Stimulated activated CD4-positive, alpha-beta T cell treated with anti-CD3 and anti-CD28 coated beads, Interleukin-2, amount 100 ng/mL, for 48 hours (primary cell): ENCODE data around the gene LMF1.

Experiments used
- DNase-seq, 2 donors: peaks; one replicate each; pipeline ENCODE4 v3.0.0-alpha.2; 2020

Gene LMF1

DNA sequence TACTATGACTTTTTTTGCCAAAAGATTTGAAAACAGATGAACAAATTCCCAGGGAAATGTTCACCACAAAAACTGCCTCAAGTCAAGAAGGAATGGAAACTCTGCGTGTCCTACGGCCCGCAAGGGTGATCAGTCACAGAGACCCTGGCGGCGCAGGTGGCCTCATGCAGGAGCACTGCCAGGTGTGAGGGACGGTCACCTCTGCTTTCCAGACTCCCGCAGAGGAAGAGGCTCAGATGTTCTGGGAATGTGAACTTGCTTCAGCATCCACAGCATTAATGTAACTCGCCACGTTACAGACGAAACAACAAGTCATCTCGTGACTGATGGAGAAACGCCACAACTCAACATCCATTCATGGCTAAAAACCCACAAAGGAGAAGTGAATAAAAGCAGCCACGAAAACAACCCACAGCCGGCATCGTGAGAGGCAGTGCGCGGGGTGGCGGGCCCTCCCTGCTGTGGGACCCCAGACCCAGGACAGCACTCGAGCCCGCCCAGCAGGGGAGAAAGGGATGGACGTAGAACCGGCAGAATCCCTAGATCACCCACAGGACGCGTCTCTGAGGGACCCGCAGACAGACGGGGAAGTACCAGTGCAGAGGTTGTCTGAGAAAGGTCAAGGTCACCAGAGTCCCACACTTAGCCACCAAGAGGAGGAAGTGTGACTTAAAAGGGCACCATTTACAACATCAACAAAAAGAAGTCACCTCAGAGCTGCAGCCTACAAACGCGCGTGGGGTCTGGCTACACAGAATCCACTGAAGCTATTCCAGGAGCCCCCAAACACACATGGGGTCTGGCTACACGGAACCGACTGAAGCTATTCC, 93.3 kb downstream of the LMF1 start:
- DNase-seq, result no peak

DNA sequence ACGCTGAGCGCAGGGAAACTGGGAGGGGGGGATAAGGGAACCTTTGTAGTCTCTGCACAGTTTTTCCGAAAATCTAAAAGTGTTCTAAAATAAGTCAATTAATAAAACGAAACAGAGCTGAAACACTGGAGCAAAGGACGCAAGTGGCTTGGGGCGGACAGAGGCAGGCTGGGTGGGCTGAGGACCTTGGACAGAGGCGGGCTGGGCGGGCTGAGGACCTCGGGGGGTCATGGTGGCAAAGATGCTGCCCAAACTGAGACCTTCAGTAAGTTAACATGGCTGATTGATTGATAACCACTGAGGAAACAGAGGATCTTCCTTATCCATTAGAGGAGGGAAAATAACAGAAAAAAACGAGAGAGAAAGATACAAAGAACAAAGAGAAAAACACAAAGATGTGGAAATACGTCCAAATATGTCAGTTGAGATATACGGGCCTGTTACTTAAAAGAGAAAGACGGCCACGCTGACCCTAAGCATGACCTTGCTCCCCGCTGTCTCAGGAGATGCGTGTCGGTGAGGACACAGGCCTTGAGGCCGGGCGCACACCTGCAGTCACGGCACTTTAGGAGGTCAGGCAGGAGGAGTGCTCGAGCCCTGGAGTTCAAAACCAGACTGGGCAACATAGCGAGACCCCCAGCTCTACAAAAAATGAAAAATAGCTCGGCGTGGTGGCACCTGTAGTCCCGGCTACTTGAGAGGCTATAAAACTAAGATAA, 94.1 kb downstream of the LMF1 start:
- DNase-seq, result no peak

DNA sequence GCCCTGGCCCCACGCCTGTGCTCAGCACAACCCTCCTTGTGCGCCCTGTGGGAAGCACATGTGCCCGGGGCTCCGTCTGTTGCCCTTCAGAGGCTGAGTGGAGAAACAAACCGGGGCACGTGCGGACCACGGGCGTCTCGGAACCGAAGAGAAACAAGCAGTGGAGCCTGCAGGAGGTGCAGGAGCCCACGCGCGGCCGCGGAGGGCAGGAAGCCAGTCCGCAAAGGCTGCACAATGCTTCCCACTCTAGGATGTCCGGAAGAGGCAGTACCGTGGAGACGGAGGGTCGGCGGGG, 94.8 kb downstream of the LMF1 start:
- DNase-seq, result no peak

DNA sequence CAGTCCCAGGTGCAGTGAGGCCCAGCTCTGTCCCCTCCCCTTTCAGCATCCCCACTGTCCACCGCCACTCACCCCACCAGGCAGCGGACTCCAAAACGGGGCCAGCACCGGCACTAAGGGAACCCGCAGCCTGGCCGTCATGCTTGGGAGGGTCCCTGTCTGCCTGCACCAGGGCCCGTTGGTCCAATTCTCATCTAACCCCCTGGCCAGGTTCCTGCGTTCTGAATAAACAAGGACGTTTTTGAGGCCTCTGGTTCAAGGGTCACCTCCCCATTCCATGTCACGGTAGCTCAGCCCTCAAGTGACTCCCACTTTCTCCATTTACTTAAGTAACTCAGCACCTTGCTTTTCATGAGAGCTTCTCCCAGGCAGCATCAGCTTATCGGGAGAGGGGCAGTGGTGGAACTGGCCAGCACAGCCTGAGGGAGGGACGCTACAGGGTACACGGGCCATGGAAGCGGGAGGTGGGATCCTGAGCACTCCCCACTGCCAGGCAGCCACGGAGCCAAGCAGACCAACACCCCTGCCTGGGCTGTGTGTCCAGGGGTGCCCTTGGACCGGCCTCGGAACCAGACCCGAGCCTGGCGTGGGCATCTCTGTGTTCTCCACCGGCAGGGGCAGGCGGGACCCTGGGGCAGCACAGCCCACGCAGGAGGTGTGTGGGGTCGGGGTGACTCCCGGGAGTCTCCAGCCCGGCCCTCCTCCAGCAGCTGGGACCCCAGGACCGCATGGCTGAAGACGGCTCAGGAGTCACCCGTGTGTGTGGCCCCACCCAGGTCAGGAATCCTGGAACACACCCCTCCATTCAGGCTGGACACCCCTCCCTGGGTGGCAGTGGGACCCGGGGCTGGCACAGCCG, 95.4 kb downstream of the LMF1 start:
- no peak for DNase-seq

DNA sequence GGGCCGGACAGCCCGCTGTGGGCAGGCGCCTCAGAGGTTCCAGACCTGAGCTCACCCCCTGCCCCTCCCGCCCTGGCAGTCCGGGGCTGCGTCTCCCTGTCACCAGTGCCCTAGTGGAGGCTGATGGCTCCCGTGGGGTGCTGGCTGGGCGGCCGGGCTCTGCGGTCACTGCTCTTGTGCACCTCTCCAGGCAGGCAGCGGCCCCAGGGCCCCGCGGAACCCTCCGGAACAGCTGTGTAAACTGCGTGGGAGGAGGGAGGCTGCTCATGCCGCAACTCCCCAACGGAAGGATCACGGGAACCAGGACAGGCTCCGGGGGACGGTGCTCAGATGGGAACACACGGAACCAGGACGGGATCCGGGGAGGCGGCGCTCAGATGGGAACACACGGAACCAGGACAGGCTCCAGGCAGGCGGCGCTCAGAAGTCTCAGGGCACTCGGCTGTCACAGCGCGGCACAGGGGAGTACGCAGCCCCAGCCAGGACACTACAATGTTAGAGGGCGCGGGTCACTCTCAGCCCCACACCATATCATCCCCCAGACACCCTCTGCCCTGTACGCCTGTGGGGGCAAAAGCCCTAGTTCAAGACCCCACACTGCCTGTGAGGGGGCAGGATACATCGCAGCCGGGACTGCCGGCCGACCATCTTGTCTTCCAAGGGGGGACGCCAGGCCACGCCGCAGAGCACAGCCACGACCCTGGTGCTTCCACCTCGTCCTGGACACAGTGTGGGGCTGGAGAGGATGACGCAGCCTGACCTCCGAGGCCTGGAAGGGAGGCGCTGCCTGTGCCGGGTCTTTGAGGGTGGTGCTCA, 96.2 kb downstream of the LMF1 start:
- DNase-seq, result no peak

DNA sequence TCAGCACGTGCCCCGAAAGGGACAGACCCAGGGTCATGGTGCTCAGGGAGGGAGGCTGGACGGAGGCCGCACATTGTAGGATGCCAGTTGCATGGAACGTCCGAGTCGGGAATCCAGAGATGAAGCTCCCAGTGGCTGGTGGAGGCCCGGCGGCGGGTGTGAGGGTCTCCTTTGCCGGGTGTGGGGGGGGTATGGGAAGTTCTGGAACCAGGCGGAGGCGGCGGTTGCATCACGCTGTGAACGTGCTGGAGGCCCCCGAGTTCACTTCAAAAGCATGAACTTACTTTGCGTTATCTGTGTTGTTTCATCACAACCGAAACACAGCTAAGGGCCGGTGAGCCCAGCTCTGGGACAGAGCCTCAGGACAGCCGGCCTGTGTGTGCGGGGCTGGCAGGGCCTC, 96.9 kb downstream of the LMF1 start:
- no peak for DNase-seq

DNA sequence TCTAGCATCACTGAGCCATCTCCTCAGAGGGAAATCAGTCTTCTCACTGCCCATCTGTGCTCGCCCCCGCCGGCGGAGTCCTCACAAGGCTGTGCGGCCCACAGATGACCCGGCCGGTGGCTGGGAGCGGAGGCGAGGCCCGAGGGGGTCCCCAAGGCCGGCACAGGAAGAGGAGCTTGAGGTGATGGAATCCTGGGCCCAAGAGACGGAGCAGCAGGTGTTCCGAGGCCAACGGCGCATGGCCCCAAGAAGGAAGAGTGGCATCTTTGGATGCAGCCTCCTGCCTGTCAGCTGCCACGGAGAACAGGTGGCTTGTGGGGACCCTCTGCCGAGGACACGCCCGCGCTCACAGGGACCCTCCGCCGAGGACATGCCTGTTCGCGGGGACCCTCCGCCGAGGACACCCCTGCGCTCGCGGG, 97.5 kb downstream of the LMF1 start:
- no peak for DNase-seq

DNA sequence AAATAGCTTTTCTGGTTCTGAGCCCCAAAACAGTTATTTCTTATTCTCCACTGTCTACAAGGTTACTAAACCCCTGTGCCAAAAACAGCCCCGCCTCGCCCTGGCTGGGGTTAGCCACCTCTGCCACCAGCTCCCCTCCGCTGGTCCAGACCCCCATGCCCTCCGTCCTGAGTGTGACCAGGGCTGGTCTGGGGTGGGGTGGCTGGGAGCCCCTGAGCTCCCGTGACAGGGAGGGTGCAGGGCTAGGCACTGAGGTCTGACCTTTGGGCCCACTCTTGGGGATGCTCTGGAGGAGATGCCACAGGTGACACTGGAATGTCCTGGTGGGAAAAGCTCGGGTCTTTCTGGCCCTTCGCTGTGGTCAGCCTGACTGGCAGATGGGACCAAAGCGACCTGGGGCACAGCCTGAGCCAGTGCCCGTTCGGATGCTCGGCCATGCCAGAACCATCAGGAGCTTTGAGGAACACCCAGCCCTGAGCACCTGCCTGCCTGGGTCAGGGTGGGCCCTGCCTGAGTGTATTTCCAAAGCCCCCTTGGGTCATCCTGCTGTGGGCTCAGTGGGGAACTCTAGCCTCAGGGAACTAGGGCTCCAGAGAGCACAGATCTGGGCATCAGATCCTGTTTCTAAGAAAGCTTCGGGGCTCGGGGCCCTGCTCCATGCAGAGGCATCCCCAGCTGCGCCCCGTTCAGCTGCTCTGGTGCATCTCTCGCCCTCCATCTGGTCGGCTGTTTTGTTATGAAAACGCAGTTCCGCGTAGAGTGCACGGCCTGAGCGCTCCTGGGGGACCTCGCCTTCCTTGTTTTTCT, 98.1 kb downstream of the LMF1 start:
- DNase-seq, result no peak

DNA sequence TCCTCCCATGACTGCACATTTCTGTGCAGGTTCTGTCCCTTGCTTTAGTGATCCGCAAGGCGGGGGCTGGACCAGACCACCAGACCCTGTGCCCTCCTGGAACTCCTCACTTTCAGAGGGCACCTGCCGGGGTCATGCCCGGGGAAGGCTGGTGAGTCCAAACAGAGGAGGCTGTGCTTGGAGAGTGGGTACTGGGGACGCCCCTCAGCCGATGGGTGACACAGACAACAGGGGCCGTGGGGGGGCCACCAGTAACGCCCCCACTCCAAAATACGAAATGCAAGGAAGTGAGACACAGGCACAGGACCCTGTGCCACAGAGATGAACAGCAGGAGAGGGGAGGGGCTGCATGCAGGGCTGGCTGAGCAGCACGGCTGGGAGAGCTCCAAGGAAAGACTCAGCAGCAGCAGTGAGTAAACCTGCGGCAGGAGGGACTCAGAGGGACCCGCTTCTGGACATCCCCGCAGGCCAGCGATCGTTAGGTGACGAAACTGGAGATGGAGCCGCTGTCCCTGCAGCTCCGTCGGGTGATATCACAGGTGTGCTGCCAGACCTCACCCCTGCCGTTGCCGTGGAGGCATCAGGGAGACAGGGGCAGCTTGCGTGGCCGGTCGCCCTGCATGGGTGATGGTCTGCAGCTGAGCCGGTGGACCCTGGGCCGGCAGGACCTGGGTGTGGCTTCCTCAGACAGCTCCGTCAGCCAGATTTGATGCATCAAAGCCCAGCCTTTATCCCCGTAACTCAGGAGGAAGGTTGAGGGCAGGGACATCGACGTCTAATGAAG, 99.0 kb downstream of the LMF1 start:
- no peak for DNase-seq

DNA sequence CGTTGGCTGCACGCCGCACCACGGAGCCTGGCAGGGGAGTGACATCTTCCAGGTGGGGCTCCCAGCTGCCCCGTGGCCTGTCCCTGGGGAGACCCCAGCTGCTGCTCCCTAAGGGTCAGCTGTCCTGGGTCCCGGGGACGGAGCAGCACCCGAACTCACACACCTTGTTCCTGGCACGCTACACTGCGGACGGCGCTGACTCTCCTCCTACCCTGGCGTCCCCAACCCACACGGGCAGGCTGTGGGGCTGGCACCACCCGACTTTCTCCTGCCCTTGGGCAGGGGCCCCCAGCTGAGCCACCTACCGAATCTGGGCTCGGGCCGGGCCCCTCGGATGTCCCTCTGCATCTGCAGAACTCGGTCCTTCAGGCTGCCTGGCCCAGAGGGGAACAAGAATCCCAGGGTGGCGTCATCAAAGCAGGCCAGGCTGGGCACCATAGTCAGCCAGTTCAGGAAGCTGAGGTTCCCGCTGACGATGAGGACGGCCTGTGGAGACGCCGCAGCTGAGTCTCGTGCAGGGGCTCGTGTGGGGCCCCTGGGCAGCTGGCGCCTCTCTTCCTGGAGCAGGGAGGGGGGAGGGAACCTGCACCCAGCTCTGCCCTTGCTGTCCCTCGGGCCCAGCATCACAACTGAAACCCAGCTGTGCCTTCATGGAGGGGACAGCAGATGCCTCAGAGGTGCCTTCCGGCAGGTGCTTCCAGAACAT, 99.8 kb downstream of the LMF1 start:
- no peak for DNase-seq

DNA sequence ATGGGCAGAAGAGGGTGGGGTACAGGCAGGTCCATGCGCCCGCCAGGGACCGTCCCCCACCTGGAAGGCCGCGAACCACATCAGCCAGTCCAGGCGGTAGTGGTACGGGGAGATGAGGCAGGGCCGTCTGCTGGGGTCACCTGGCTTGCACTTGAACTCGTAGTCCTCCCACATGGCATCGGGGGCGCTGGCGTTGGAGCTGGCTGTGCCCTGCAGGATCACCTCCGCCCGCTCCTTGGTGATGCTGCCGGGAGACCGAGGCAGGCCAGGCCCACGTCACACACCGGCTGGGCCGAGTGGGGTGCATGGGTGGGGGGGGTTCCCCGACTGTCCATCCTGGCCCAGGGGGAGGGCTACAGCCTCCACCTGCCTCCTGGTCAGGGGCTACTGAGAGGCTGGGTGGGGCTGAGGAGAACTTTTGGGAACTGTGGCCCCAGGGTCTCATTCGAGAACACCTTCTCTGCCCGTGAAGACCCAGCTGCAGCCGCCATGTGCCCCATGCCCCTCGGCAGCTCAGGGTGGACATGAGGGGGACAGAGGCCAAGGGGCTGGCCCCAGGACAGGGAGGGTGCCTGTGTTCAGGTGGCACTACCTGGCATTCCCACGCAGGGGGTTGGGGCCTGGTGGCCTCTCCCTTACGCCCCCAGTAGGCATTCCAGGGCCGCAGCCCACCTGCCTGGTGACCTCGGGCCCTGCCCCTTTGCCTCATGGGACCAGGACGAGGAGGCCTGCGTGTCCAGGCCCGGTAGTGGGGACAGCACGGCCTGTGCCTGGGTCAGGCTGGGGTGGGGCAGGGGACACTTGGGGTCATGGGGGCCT, 100.8 kb downstream of the LMF1 start:
- no peak for DNase-seq

DNA sequence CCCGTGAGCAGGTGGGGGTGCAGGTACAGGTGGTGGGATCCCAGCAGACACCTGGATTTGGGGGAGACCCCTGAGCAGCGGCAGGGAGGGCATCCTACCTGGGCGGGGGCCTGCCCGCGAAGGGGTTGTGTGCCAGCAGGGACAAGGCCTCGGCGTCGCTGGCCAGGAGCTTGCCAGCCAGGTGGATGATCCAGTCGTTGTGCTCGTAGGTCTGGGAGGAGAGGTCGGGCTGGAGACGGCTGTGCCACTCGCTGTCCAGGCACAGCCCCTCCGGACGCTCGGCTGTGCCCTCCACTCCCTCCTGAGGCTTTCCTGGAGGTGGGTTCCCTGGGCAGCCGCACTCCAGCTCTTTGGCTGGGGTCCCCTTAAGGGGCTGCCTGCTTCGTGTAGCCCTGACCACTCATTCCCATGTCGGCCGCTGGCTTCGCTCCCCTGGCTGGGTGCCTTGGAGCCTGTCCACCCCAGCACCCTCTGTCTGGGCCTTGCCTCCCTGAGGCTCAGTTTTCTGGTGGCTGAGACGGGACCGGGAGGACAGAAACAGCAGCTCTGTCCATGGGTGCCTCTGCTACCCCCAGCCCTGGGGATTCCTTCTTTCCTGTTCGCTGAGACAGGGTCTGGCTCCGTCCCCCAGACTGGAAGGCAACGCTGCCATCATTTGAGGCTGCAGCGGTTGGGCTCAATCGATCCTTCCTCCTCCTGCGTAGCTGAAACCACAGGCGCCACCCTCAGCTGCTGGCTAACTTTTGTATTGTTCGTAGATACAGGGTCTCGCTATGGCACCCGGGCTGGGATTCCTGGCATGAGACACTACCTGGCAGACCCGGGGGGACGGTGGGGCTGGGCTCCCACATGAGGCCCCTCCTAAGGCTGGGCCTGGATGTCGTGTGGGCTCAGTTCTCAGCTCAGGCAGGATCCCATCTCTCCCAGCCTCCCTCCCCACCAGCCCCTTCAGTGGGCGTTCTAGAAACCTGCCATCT, 101.7 kb downstream of the LMF1 start:
- DNase-seq, result no peak

DNA sequence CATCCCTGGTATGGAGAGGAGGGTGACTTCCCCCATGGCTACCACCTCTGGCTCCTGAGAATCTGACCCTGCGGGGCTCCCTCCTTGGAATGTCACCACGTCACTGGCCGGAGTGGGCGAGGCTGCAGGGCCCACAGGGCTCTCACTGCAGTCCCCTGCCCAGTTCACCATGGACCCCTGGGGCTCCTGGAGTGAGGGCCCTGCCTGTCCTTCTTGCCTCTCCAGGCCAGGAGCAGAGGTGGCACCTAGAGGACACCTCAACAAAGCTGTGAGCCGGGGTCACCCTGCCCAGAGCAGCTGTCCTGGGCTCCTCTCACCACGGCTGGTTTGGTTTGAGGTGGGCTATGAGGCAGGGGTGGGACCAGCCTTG, 102.4 kb downstream of the LMF1 start:
- no peak for DNase-seq

DNA sequence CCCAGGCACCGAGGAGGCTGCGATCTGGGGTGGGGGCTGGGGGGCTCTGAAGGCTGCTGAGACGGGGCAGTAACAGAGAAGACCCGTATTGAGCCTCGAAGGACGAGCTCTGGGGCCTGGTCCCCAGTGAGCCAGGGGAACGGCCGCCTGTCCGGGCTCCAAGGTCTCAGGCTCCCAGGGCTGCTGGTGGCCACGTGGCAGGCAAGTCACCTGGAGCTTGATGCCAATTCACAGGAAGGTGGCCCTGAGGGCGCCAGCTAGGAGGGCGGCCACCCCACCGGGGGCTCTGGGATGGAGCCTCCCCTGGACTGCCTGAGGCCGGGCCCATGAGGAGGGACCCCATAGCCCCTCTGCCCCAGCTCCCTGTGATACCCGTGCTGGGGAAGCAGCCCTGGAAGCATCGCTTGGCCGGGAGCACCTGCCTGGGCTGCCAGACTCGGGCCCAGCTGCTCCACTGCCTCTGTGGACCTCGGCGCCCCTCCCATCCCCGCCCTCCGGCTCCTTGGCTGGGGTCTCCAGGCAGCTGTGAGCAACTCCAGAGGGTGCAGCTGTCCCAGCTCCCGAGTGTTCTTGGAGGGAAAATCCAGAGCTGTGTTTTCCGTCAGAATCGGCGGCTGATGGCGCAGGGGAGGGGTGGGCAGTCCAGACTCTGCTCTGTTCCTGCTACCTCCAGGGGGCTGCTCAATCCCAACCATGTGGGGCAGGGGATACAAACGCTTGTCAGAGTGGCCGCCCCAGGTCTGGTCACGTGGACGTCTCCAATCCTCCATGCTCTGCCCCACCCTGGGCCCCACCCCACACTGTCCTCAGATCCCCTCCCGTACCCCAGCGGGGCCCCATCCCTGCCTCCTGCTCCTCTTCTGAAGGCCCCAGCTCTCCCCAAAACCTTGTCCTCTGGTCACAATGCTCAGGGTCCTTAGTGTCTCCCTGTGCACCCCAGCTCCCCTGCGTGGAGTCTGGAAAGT, 103.1 kb downstream of the LMF1 start:
- no peak for DNase-seq

DNA sequence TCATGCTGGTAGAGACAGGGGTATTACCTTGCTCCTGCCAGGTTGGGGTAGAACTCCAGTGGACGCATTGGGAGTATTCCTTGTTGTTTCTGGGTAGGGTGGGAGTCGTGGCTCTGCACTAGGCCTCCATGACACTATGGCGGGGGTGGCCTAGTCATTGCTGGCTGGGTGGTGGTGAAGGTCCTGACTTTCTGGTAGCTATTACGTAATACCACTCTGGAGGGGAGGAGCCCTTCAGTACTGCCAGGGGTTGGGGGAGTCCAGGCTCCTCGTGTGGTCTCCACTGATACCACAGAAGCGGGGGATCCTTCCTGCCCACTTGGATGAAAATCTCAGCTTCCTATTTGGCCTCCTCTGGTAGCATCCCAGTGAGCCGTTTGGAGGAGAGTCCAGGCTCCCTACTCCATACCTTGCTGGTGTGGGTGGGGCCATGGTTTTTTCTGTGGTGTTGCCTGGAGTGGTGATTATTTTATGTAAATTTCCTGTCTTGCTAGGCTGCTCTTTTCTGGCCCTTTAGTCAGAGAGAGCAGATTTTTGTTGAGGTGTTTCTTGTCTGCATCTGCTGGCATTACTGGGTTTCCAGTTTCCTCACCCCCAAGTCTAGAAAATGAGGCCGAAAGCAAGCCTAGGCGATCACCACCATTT, 104.4 kb downstream of the LMF1 start:
- no peak for DNase-seq

DNA sequence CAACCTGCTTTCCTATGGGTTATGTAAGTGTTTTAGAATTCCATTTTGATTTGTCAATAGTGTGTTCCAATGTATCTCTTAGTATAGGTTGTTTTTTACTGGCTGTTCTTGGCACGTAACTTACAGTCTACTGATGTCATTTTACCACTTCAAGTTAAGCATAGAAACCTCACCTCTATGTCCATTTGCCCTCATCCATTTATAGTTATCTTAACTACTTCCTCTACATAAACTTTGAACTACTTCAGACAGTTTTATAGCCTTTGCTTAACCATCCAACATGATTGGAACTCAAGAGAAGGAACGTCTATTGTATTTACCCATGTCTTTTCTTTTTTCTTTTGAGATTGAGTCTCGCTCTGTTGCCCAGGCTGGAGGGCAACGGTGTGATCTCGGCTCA, 105.8 kb downstream of the LMF1 start:
- DNase-seq, result no peak

DNA sequence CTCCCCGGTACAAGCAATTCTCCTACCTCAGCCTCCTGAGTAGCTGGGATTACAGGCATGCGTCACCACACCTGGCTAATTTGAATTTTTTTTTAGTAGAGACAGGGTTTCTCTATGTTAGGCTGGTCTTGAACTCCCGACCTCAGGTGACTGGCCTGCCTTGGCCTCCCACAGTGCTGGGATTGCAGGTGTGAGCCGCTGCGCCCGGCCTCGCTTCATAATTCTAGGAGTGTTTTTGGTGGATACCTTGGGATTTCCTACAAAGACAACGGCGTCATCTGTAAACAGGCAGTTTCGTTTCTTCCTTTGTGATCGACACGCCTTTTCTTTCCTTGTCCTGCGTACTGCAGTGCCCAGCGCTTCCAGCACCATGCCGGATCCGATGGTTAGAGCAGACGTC, 109.3 kb downstream of the LMF1 start:
- DNase-seq, result no peak
